ENCODE data around the gene TBC1D30. TPM values are rescaled to one million over a fixed set of nuclear protein-coding genes. Genes with fewer than 3 reads are reported as not detected.

TBC1D30 gene
- total RNA-seq, 1 experiment from 2014 or later: 8.6 TPM

GRCh38 chr12:64798165-64798564 is 26.3 kb upstream of the TBC1D30 start:
- Histone ChIP-seq H3K27me3 (ENCODE audit: insufficient read depth, low read depth) (no peaks in the 10 kb centered on the region), H2AFZ (no peak overlapping the region), H3K36me3 (ENCODE audit: low read depth) (no peaks in the 10 kb centered on the region), H3K27ac (no peak overlapping the region), H3K9me3 (ENCODE audit: insufficient read depth, low read depth) (no peaks in the 10 kb centered on the region), H4K20me1 (ENCODE audit: insufficient read depth) (no peaks in the 10 kb centered on the region), H3K4me1 (replicated peaks; ENCODE audit: insufficient read depth) (peaks cover 32% of the 10 kb centered on the region), H3F3A (ENCODE audit: insufficient read depth, low read depth) (peaks cover 39% of the 10 kb centered on the region), H3K4me2 (no peak overlapping the region), H3K4me3 (no peak overlapping the region), H3K79me2 (ENCODE audit: low read depth) (peaks cover 13% of the 10 kb centered on the region), H3K9me2 (ENCODE audit: insufficient read depth) (no peaks in the 10 kb centered on the region)
- TF ChIP-seq CTCF (conservative IDR thresholded peaks at IDR 0.05): no peak
- no peak for TF ChIP-seq EZH2 (IDR thresholded peaks at IDR 0.05; ENCODE audit: low read depth)
- CTCF ChIA-PET: interaction anchor here (0.7 kb wide), 1 partner anchor 18 kb away, joined by 9 read pairs; no protein-coding TSS in a partner anchor
- POLR2A ChIA-PET (ENCODE audit: unreplicated experiment): no interaction called here
- DNase-seq: no peak
- BruUV-seq (replicated peaks): no TSS peak
- intact Hi-C loops (cut with micrococcal nuclease; ENCODE audit: unreplicated experiment): loop anchor here (5.0 to 10.0 kb wide), 4 partner anchors 253 to 1077 kb away; partner anchors contain the start of gene MSRB3

GRCh38 chr12:64800640-64801039 is 23.8 kb upstream of the TBC1D30 start:
- CTCF ChIA-PET: no interaction called here
- no peaks in the 10 kb centered on the region for H3K9me2 ChIP-seq (ENCODE audit: insufficient read depth)
- no peak for DNase-seq
- H3K79me2 ChIP-seq (ENCODE audit: low read depth): peaks cover 15% of the 10 kb centered on the region; the same call in 1 of the 2 replicates
- no TSS peak for BruUV-seq (replicated peaks)
- TF ChIP-seq CTCF (conservative IDR thresholded peaks at IDR 0.05): no peak
- H3K4me3 ChIP-seq: no peak overlapping the region
- no peak overlapping the region for H3K27ac ChIP-seq
- intact Hi-C loops (cut with micrococcal nuclease; ENCODE audit: unreplicated experiment): loop anchor here (5.0 kb wide), 1 partner anchor 307 kb away; no protein-coding TSS in a partner anchor
- no peaks in the 10 kb centered on the region for H3K36me3 ChIP-seq (ENCODE audit: low read depth)
- H3K9me3 ChIP-seq (ENCODE audit: insufficient read depth, low read depth): no peaks in the 10 kb centered on the region
- H2AFZ ChIP-seq: no peak overlapping the region
- POLR2A ChIA-PET (ENCODE audit: unreplicated experiment): interaction anchor here (0.7 kb wide), 1 partner anchor 45 kb away, joined by 3 read pairs; no protein-coding TSS in a partner anchor
- peaks cover 31% of the 10 kb centered on the region for H3F3A ChIP-seq (ENCODE audit: insufficient read depth, low read depth)
- H4K20me1 ChIP-seq (ENCODE audit: insufficient read depth): no peaks in the 10 kb centered on the region
- H3K4me1 ChIP-seq (replicated peaks; ENCODE audit: insufficient read depth): peaks cover 27% of the 10 kb centered on the region
- H3K4me2 ChIP-seq: no peak overlapping the region
- no peaks in the 10 kb centered on the region for H3K27me3 ChIP-seq (ENCODE audit: insufficient read depth, low read depth)

- H3K27ac ChIP-seq: no peak overlapping the region
- POLR2A ChIA-PET (ENCODE audit: unreplicated experiment): no interaction called here
- H3K79me2 ChIP-seq (ENCODE audit: low read depth): peaks cover 15% of the 10 kb centered on the region; the same call in 1 of the 2 replicates
- no peak overlapping the region for H2AFZ ChIP-seq
- no TSS peak for BruUV-seq (replicated peaks)
- no peaks in the 10 kb centered on the region for H3K9me2 ChIP-seq (ENCODE audit: insufficient read depth)
- no peaks in the 10 kb centered on the region for H3K9me3 ChIP-seq (ENCODE audit: insufficient read depth, low read depth)
- H3K4me3 ChIP-seq: no peak overlapping the region
- no peaks in the 10 kb centered on the region for H3K36me3 ChIP-seq (ENCODE audit: low read depth)
- H3K4me1 ChIP-seq (replicated peaks; ENCODE audit: insufficient read depth): peaks cover 22% of the 10 kb centered on the region
- TF ChIP-seq CTCF (conservative IDR thresholded peaks at IDR 0.05) (peak; percentile 36), EZH2 (IDR thresholded peaks at IDR 0.05; ENCODE audit: low read depth) (no peak)
- no peak overlapping the region for H3K4me2 ChIP-seq
- CTCF ChIA-PET: interaction anchor here (0.6 to 1.1 kb wide), 3 partner anchors 17 to 801 kb away, joined by 3 read pairs; no protein-coding TSS in a partner anchor
- intact Hi-C loops (cut with micrococcal nuclease; ENCODE audit: unreplicated experiment): loop anchor here (5.0 kb wide), 1 partner anchor 306 kb away; no protein-coding TSS in a partner anchor
- no peaks in the 10 kb centered on the region for H4K20me1 ChIP-seq (ENCODE audit: insufficient read depth)
- H3K27me3 ChIP-seq (ENCODE audit: insufficient read depth, low read depth): no peaks in the 10 kb centered on the region
- DNase-seq: no peak
- H3F3A ChIP-seq (ENCODE audit: insufficient read depth, low read depth): peaks cover 25% of the 10 kb centered on the region; the same call in 1 of the 2 replicates
Measured at GRCh38 chr12:64801381-64801780, 23.1 kb upstream of the TBC1D30 start.

All from PC-9 (cell line).